Smooth muscle cell (in vitro differentiated cells): ENCODE data around the gene EIF2B5. TPM values are rescaled to one million over a fixed set of nuclear protein-coding genes. Genes with fewer than 3 reads are reported as not detected.

Source experiments
- DNase-seq: peaks from one replicate; lab custom pipeline; 2025; ENCODE audit not compliant: unreplicated experiment; lab: John Stamatoyannopoulos, UW
- H2AFZ ChIP-seq: fragments of 200-600 bp; sonication (generic); 2 replicates; pipeline ENCODE4 v1.6.0; 2016; ENCODE audit warnings: antibody characterized with exemption, low read depth, mild to moderate bottlenecking
- H3F3A ChIP-seq: fragments of 200-600 bp; sonication (generic); 2 replicates; pipeline ENCODE4 v1.6.0; 2017; ENCODE audit warnings: antibody characterized with exemption, low read depth
- H3K27ac ChIP-seq: fragments of 200-600 bp; sonication (generic); 2 replicates; pipeline ENCODE4 v1.5.1; 2016; ENCODE audit warnings: low read depth, mild to moderate bottlenecking
- H3K27me3 ChIP-seq: fragments of 200-600 bp; sonication (generic); 2 replicates; pipeline ENCODE4 v1.6.1; 2016; ENCODE audit warnings: low read depth, mild to moderate bottlenecking
- H3K36me3 ChIP-seq: fragments of 200-600 bp; sonication (generic); 2 replicates; pipeline ENCODE4 v1.5.1; 2016; ENCODE audit warnings: low read depth
- H3K4me1 ChIP-seq: fragments of 200-600 bp; sonication (generic); 2 replicates; pipeline ENCODE4 v1.5.1; 2016; ENCODE audit warnings: low read depth
- H3K4me2 ChIP-seq: fragments of 200-600 bp; sonication (generic); 2 replicates; pipeline ENCODE4 v1.6.0; 2016; ENCODE audit warnings: mild to moderate bottlenecking
- H3K4me3 ChIP-seq: fragments of 200-600 bp; sonication (generic); 2 replicates; pipeline ENCODE4 v1.5.1; 2016; ENCODE audit warnings: mild to moderate bottlenecking
- H3K79me2 ChIP-seq: fragments of 200-600 bp; sonication (generic); 2 replicates; pipeline ENCODE4 v1.6.0; 2016; ENCODE audit warnings: low read depth, mild to moderate bottlenecking
- H3K9ac ChIP-seq: fragments of 200-600 bp; sonication (generic); 2 replicates; pipeline ENCODE4 v1.6.0; 2016; ENCODE audit warnings: low read depth
- H3K9me3 ChIP-seq: fragments of 200-600 bp; sonication (generic); replicated peaks from 2 replicates; pipeline ENCODE4 v1.5.1; 2016; ENCODE audit warnings: low read depth
- H4K20me1 ChIP-seq: fragments of 200-600 bp; sonication (generic); 2 replicates; pipeline ENCODE4 v1.6.0; 2016; ENCODE audit warnings: low read depth
- CTCF ChIP-seq: fragments of 200-600 bp; sonication (generic); IDR thresholded peaks from 2 replicates; pipeline ENCODE4 v1.5.1; 2017; ENCODE audit warnings: borderline replicate concordance, mild to moderate bottlenecking, antibody characterized with exemption; ENCODE audit not compliant: insufficient read depth, poor library complexity, severe bottlenecking
- WGBS: methylation state at CpG from one replicate; pipeline ENCODE4 v1.1.7; 2016; ENCODE audit warnings: low lambda C conversion rate; 5-methylcytosine and 5-hydroxymethylcytosine counted together
- polyA plus RNA-seq: library from polyadenylated mRNA; unstranded; fragments of >200 nt; fragmentation: Nextera tagmentation; extraction: Ambion mirVana; gene quantifications from 2 replicates; pipeline ENCODE4 v1.2.1, GENCODE V29; 2016
- total RNA-seq: library from RNA; depleted of rRNA; stranded (reverse); fragments of >200 nt; gene quantifications from 2 replicates; pipeline ENCODE4 v1.2.3, GENCODE V29; 2014

Gene EIF2B5
- total and polyA plus RNA-seq, 2 experiments from 2014 or later, result 25.3 to 32.3 TPM

GRCh38 chr3:184168363-184169120 is 33.4 kb downstream of the EIF2B5 start:
- H3K4me1 ChIP-seq, result no peaks in the 10 kb centered on the region
- H2AFZ ChIP-seq, result no peak overlapping the region
- no peaks in the 10 kb centered on the region for H3K9me3 ChIP-seq
- DNase-seq, result no peak
- H3K4me2 ChIP-seq, result no peak overlapping the region
- peaks cover 33% of the 10 kb centered on the region for H3F3A ChIP-seq
- peaks cover 37% of the 10 kb centered on the region for H4K20me1 ChIP-seq
- H3K79me2 ChIP-seq, result peaks cover 10% of the 10 kb centered on the region
- no peak overlapping the region for H3K4me3 ChIP-seq
- H3K27ac ChIP-seq, result peak overlapping the region; percentile 82
- no peaks in the 10 kb centered on the region for H3K36me3 ChIP-seq
- H3K27me3 ChIP-seq, result no peaks in the 10 kb centered on the region
- 66% methylated on average over 9 of the region's 9 CpGs for WGBS
- H3K9ac ChIP-seq, result peak overlapping the region; percentile 48
- TF ChIP-seq CTCF, result no peak

- no peaks in the 10 kb centered on the region for H3K4me1 ChIP-seq
- H3K27me3 ChIP-seq, result no peaks in the 10 kb centered on the region
- TF ChIP-seq CTCF, result no peak
- no peak overlapping the region for H3K9ac ChIP-seq
- H3F3A ChIP-seq, result peaks cover 41% of the 10 kb centered on the region
- H3K27ac ChIP-seq, result no peak overlapping the region
- no peak overlapping the region for H3K4me3 ChIP-seq
- no peak overlapping the region for H3K4me2 ChIP-seq
- no peak overlapping the region for H2AFZ ChIP-seq
- H3K9me3 ChIP-seq, result no peaks in the 10 kb centered on the region
- peaks cover 10% of the 10 kb centered on the region for H3K79me2 ChIP-seq
- 97% methylated on average over 62 of the region's 66 CpGs for WGBS
- no peak for DNase-seq
- no peaks in the 10 kb centered on the region for H3K36me3 ChIP-seq
- peaks cover 20% of the 10 kb centered on the region for H4K20me1 ChIP-seq
These were observed 35.0 kb downstream of the EIF2B5 start for GRCh38 chr3:184169896-184170875.

GRCh38 chr3:184171562-184171961 is 36.4 kb downstream of the EIF2B5 start:
- peaks cover 8% of the 10 kb centered on the region for H3K4me1 ChIP-seq
- H3K9me3 ChIP-seq, result no peaks in the 10 kb centered on the region
- no peak for DNase-seq
- H2AFZ ChIP-seq, result no peak overlapping the region
- WGBS, result 44% methylated on average over 9 of the region's 9 CpGs
- H3K4me2 ChIP-seq, result no peak overlapping the region
- no peak overlapping the region for H3K9ac ChIP-seq
- H4K20me1 ChIP-seq, result peaks cover 13% of the 10 kb centered on the region
- TF ChIP-seq CTCF, result no peak
- H3K36me3 ChIP-seq, result no peaks in the 10 kb centered on the region
- H3K27me3 ChIP-seq, result no peaks in the 10 kb centered on the region
- peak overlapping the region; percentile 61 for H3K27ac ChIP-seq
- H3F3A ChIP-seq, result peaks cover 53% of the 10 kb centered on the region
- peaks cover 14% of the 10 kb centered on the region for H3K79me2 ChIP-seq
- no peak overlapping the region for H3K4me3 ChIP-seq
